Astrocyte (in vitro differentiated cells and primary cell): ENCODE measurements around the gene IL17D. TPM values are rescaled to one million over a fixed set of nuclear protein-coding genes. Genes with fewer than 3 reads are reported as not detected.
A peak's percentile ranks its signal among the peaks of the same experiment; 100 is the strongest.

Experiments
- DNase-seq: peaks from one replicate; pipeline ENCODE4 v3.0.0-alpha.2; 2010; ENCODE audit warnings: low read depth
- FAIRE-seq: peaks from 2 replicates; lab custom pipeline; 2011; peaks lifted over from hg19 to GRCh38; lab: Jason Lieb, UNC
- H2AFZ ChIP-seq: 2 replicates; pipeline ENCODE4 v1.6.0; 2012; ENCODE audit warnings: low read depth, low read length, inconsistent platforms
- H3K27ac ChIP-seq: 2 replicates; pipeline ENCODE4 v1.5.1; 2011; ENCODE audit warnings: low read depth, low read length, inconsistent platforms
- H3K27me3 ChIP-seq: 2 replicates; pipeline ENCODE4 v1.6.0; 2011; ENCODE audit warnings: low read length, inconsistent platforms; ENCODE audit not compliant: insufficient read depth
- H3K36me3 ChIP-seq: 2 replicates; pipeline ENCODE4 v1.5.1; 2011; ENCODE audit warnings: low read length, inconsistent platforms; ENCODE audit not compliant: insufficient read depth
- H3K4me1 ChIP-seq: 2 replicates; pipeline ENCODE4 v1.5.1; 2011; ENCODE audit warnings: low read length, inconsistent platforms; ENCODE audit not compliant: insufficient read depth
- H3K4me2 ChIP-seq: 2 replicates; pipeline ENCODE4 v1.6.0; 2012; ENCODE audit warnings: low read length, inconsistent platforms
- H3K4me3 ChIP-seq: 2 replicates; pipeline ENCODE4 v1.5.1; 2011; ENCODE audit warnings: low read depth, mild to moderate bottlenecking, low read length, inconsistent platforms; ENCODE audit not compliant: insufficient read depth
- H3K79me2 ChIP-seq: 2 replicates; pipeline ENCODE4 v1.6.0; 2012; ENCODE audit warnings: mild to moderate bottlenecking, low read length, inconsistent platforms; ENCODE audit not compliant: insufficient read depth
- H3K9ac ChIP-seq: 2 replicates; pipeline ENCODE4 v1.6.0; 2012; ENCODE audit warnings: mild to moderate bottlenecking, low read length, inconsistent platforms
- H3K9me3 ChIP-seq: 2 replicates; pipeline ENCODE4 v1.5.1; 2012; ENCODE audit warnings: low read depth, mild to moderate bottlenecking, low read length, inconsistent platforms; ENCODE audit not compliant: insufficient read depth
- H4K20me1 ChIP-seq: 2 replicates; pipeline ENCODE4 v1.6.0; 2012; ENCODE audit warnings: low read length, inconsistent platforms; ENCODE audit not compliant: insufficient read depth
- H3K27ac Mint-ChIP-seq: one replicate; pipeline ENCODE4 v1.8.0; 2021; ENCODE audit warnings: mild to moderate bottlenecking, mixed read lengths; ENCODE audit not compliant: unreplicated experiment
- H3K27me3 Mint-ChIP-seq: one replicate; pipeline ENCODE4 v1.8.0; 2021; ENCODE audit warnings: low read depth, mixed read lengths; ENCODE audit not compliant: unreplicated experiment
- H3K36me3 Mint-ChIP-seq: one replicate; pipeline ENCODE4 v1.8.0; 2021; ENCODE audit warnings: low read depth, mixed read lengths; ENCODE audit not compliant: unreplicated experiment
- H3K4me1 Mint-ChIP-seq: one replicate; pipeline ENCODE4 v1.8.0; 2021; ENCODE audit warnings: low read depth, mixed read lengths; ENCODE audit not compliant: unreplicated experiment
- H3K4me3 Mint-ChIP-seq: one replicate; pipeline ENCODE4 v1.8.0; 2021; ENCODE audit warnings: mild to moderate bottlenecking, moderate library complexity, mixed read lengths; ENCODE audit not compliant: unreplicated experiment
- H3K9me3 Mint-ChIP-seq: one replicate; pipeline ENCODE4 v1.8.0; 2021; ENCODE audit warnings: mild to moderate bottlenecking, mixed read lengths; ENCODE audit not compliant: unreplicated experiment
- EZH2 ChIP-seq: IDR thresholded peaks from 2 replicates; pipeline ENCODE4 v1.6.1; 2012; ENCODE audit warnings: mild to moderate bottlenecking, low read length, inconsistent platforms; ENCODE audit not compliant: insufficient read depth
- total RNA-seq: library from RNA; stranded (reverse); gene quantifications from 2 replicates; pipeline ENCODE4 v1.2.1, GENCODE V29; 2021
- TF ChIP-seq, protein P1 (sequence below): IDR thresholded peaks from 2 replicates; pipeline ENCODE4 v1.5.1; 2011; ENCODE audit warnings: low read depth, mild to moderate bottlenecking, inconsistent platforms, low read length, moderate library complexity; ENCODE audit not compliant: insufficient read depth

Gene IL17D
- total RNA-seq, 1 donor from 2014 or later: 1.9 TPM

DNA sequence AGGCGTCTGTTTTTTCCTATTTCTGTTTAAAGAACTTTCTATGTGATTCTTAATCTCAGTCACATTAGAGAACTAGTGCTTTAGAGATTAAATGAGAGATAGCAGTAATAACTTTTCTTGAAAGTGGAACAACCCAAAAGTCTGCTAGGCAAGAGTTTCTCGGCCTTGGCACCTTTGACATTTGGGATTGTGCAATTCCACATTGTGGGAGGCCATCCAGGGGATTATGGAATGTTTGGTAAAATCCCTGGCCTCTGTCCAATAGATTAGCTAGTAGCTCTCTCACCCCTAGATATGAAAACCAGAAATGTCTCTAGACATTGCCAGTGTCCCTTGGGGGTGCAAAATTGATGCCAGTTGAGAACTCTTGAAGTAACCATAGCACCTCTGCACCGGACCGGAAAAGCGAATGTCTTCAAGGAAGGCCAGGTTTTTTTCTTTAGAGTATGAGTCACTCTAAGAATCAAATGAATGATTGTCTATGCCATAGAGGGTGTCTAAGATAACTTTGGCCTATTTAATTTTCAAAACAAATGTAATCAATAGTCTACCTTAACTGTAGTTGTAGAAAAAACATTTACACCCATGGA, 45.0 kb upstream of the IL17D start:
- Histone ChIP-seq H3K9me3 (no peaks in the 10 kb centered on the region), H3K27me3 (no peaks in the 10 kb centered on the region), H3K4me2 (no peak overlapping the region), H3K27ac (no peak overlapping the region), H3K4me1 (no peaks in the 10 kb centered on the region), H3K9ac (no peak overlapping the region), H3K4me3 (no peak overlapping the region), H3K79me2 (no peaks in the 10 kb centered on the region), H4K20me1 (no peaks in the 10 kb centered on the region), H3K36me3 (peaks cover 3% of the 10 kb centered on the region), H2AFZ (no peak overlapping the region)
- FAIRE-seq (peak; percentile 20), DNase-seq (no peak)
- TF ChIP-seq, protein P1, sequence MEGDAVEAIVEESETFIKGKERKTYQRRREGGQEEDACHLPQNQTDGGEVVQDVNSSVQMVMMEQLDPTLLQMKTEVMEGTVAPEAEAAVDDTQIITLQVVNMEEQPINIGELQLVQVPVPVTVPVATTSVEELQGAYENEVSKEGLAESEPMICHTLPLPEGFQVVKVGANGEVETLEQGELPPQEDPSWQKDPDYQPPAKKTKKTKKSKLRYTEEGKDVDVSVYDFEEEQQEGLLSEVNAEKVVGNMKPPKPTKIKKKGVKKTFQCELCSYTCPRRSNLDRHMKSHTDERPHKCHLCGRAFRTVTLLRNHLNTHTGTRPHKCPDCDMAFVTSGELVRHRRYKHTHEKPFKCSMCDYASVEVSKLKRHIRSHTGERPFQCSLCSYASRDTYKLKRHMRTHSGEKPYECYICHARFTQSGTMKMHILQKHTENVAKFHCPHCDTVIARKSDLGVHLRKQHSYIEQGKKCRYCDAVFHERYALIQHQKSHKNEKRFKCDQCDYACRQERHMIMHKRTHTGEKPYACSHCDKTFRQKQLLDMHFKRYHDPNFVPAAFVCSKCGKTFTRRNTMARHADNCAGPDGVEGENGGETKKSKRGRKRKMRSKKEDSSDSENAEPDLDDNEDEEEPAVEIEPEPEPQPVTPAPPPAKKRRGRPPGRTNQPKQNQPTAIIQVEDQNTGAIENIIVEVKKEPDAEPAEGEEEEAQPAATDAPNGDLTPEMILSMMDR: no peak
- no peak for TF ChIP-seq EZH2
- Mint-ChIP-seq H3K36me3 (peaks cover 8% of the 10 kb centered on the region), H3K9me3 (no peaks in the 10 kb centered on the region), H3K4me1 (peaks cover 2% of the 10 kb centered on the region), H3K4me3 (no peak overlapping the region), H3K27ac (no peak overlapping the region), H3K27me3 (no peaks in the 10 kb centered on the region)

DNA sequence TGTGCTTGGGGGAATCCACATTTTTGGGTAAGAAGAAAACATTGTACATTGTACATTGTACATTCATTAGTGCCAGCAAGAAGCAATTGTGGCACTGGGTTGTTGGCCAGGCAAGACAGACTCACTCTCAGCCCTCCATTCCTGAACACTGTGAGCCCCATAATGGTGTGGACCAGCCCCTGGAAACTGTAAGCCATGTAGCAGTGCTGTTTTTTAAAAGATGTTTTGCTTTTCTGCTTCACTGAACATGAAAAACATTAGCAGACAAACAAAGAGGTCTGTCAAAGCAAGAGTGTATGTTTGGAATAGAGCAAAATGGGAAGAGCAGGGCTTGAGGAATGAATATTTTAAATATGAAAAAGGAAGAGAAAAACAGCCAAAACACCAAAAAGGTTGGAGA, 39.1 kb upstream of the IL17D start:
- Mint-ChIP-seq H3K9me3 (no peaks in the 10 kb centered on the region), H3K27ac (no peak overlapping the region), H3K36me3 (peaks cover 8% of the 10 kb centered on the region), H3K4me3 (no peak overlapping the region), H3K4me1 (no peaks in the 10 kb centered on the region), H3K27me3 (no peaks in the 10 kb centered on the region)
- no peaks in the 10 kb centered on the region for H4K20me1 ChIP-seq
- no peak overlapping the region for H3K27ac ChIP-seq
- no peak for TF ChIP-seq EZH2
- TF ChIP-seq, protein P1: no peak
- peaks cover 3% of the 10 kb centered on the region for H3K36me3 ChIP-seq
- H3K4me3 ChIP-seq: no peak overlapping the region
- no peak for DNase-seq
- no peaks in the 10 kb centered on the region for H3K4me1 ChIP-seq
- H3K79me2 ChIP-seq: no peaks in the 10 kb centered on the region
- H3K4me2 ChIP-seq: no peak overlapping the region
- no peaks in the 10 kb centered on the region for H3K9me3 ChIP-seq
- no peaks in the 10 kb centered on the region for H3K27me3 ChIP-seq
- H3K9ac ChIP-seq: no peak overlapping the region
- no peak overlapping the region for H2AFZ ChIP-seq
- FAIRE-seq: no peak

DNA sequence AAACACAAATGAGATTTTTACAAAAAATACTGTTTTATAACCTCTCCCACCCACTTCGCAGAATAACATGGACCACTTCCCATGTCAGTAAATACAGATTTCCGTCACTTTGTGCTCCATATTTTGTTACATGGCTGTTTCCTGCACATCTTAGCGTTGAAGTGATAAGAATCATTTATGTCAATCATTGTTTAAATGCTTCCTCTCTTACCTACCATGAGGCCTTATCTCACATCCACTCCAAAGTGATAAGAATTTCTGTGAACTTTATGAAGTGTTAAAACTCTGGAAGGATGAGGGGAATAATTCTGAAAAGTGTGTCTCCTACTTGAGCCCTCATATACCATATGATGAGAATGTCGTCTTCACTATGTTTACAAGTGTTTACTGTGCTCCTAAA, 36.6 kb upstream of the IL17D start:
- Histone ChIP-seq H3K9me3 (no peaks in the 10 kb centered on the region), H3K36me3 (no peaks in the 10 kb centered on the region), H2AFZ (no peak overlapping the region), H3K4me2 (no peak overlapping the region), H3K27ac (no peak overlapping the region), H3K27me3 (no peaks in the 10 kb centered on the region), H4K20me1 (no peaks in the 10 kb centered on the region), H3K4me1 (no peaks in the 10 kb centered on the region), H3K79me2 (no peaks in the 10 kb centered on the region), H3K9ac (no peak overlapping the region), H3K4me3 (no peak overlapping the region)
- FAIRE-seq (no peak), DNase-seq (no peak)
- Mint-ChIP-seq H3K36me3 (peaks cover 3% of the 10 kb centered on the region), H3K4me3 (no peak overlapping the region), H3K9me3 (no peaks in the 10 kb centered on the region), H3K4me1 (no peaks in the 10 kb centered on the region), H3K27me3 (no peaks in the 10 kb centered on the region), H3K27ac (no peak overlapping the region)
- TF ChIP-seq EZH2: no peak
- TF ChIP-seq, protein P1: no peak
